ENCODE measurements around the gene RNF212B. TPM values are rescaled to one million over a fixed set of nuclear protein-coding genes. Genes with fewer than 3 reads are reported as not detected.
"Not testable (repeated sequence)": the region's sequence is repeated elsewhere in the genome, so short reads cannot be mapped to it uniquely, and the experiment has no call there.

The RNF212B gene
- total RNA-seq, 1 experiment from 2014 or later = not detected

DNA sequence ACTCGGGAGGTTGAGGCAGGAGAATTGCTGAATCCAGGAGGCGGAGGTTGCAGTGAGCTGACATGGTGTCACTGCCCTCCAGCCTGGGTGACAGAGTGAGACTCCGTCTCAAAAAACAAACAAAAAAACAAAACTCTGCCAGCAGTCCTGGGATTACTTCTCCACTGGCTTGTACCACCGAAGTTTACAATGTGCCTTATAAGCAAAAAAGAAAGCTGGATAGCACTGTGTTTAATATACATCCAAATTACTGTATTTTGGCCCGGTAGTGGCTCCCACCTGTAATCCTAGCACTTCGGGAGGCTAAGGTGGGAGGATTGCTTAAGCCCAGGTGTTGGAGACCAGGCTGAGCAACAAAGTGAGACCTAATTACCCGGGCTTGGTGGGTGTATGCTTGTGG is 31.5 kb downstream of the RNF212B start:
- Mint-ChIP-seq H3K4me3 (ENCODE audit: unreplicated experiment) (no peak overlapping the region), H3K4me1 (ENCODE audit: low read depth, unreplicated experiment) (no peaks in the 10 kb centered on the region), H3K36me3 (ENCODE audit: insufficient read depth, unreplicated experiment) (no peaks in the 10 kb centered on the region), H3K9me3 (ENCODE audit: unreplicated experiment) (no peaks in the 10 kb centered on the region), H3K27ac (ENCODE audit: unreplicated experiment) (no peak overlapping the region), H3K27me3 (ENCODE audit: insufficient read depth, unreplicated experiment) (peaks cover 3% of the 10 kb centered on the region)
- ChIA-PET POLR2A (no interaction called here), CTCF (interaction anchor here (0.5 kb wide), 1 partner anchor 163 kb away, joined by 7 read pairs; no protein-coding TSS in a partner anchor)
- BruUV-seq (replicated peaks) = no TSS peak
- no peaks in the 10 kb centered on the region for H3K27me3 ChIP-seq (replicated peaks; ENCODE audit: control insufficient read depth, insufficient read depth, low read length)
- H3K4me1 ChIP-seq = no peaks in the 10 kb centered on the region
- H3K36me3 ChIP-seq (ENCODE audit: control insufficient read depth, insufficient read depth, low read length) = no peaks in the 10 kb centered on the region
- DNase-seq = no peak
- no peak overlapping the region for H3K4me3 ChIP-seq (ENCODE audit: low read depth, low read length)
- no peaks in the 10 kb centered on the region for H3K9me3 ChIP-seq
- intact Hi-C loops (cut with micrococcal nuclease; ENCODE audit: unreplicated experiment) = no loop called here
- TF ChIP-seq, protein P1, sequence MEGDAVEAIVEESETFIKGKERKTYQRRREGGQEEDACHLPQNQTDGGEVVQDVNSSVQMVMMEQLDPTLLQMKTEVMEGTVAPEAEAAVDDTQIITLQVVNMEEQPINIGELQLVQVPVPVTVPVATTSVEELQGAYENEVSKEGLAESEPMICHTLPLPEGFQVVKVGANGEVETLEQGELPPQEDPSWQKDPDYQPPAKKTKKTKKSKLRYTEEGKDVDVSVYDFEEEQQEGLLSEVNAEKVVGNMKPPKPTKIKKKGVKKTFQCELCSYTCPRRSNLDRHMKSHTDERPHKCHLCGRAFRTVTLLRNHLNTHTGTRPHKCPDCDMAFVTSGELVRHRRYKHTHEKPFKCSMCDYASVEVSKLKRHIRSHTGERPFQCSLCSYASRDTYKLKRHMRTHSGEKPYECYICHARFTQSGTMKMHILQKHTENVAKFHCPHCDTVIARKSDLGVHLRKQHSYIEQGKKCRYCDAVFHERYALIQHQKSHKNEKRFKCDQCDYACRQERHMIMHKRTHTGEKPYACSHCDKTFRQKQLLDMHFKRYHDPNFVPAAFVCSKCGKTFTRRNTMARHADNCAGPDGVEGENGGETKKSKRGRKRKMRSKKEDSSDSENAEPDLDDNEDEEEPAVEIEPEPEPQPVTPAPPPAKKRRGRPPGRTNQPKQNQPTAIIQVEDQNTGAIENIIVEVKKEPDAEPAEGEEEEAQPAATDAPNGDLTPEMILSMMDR (IDR thresholded peaks at IDR 0.05; ENCODE audit: insufficient read depth in 1 of 2, low read depth in 1 of 2, low read length in 1 of 2, severe bottlenecking in 1 of 2, unreplicated experiment in 1 of 2) = no peak

DNA sequence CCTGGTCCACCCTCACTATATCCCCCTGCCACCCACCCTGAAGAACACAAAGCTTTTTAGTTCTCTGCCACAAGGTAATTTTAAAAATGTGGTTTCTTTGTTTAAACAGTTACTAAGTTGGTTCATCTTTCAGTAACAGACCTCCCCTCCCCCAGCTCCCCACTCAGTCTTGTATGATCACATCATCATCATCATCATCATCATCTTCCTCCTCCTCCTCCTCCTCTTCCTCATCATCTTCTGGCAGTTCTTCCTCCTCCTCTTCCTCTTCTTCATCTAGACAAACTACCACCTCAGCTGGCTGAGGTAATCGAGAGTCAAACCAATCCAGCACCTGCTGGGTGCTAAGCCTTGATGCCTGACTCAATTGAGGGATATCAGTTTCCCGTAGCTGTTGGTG is 37.7 kb downstream of the RNF212B start:
- no peak for DNase-seq
- no peaks in the 10 kb centered on the region for H3K36me3 ChIP-seq (ENCODE audit: control insufficient read depth, insufficient read depth, low read length)
- TF ChIP-seq, protein P1 (IDR thresholded peaks at IDR 0.05; ENCODE audit: insufficient read depth in 1 of 2, low read depth in 1 of 2, low read length in 1 of 2, severe bottlenecking in 1 of 2, unreplicated experiment in 1 of 2) = no peak
- H3K27ac Mint-ChIP-seq (ENCODE audit: unreplicated experiment) = no peak overlapping the region
- CTCF ChIA-PET = no interaction called here
- intact Hi-C loops (cut with micrococcal nuclease; ENCODE audit: unreplicated experiment) = no loop called here
- H3K4me3 ChIP-seq (ENCODE audit: low read depth, low read length) = no peak overlapping the region
- no peaks in the 10 kb centered on the region for H3K27me3 Mint-ChIP-seq (ENCODE audit: insufficient read depth, unreplicated experiment)
- H3K9me3 Mint-ChIP-seq (ENCODE audit: unreplicated experiment) = no peaks in the 10 kb centered on the region
- no peaks in the 10 kb centered on the region for H3K4me1 ChIP-seq
- no peaks in the 10 kb centered on the region for H3K27me3 ChIP-seq (replicated peaks; ENCODE audit: control insufficient read depth, insufficient read depth, low read length)
- H3K36me3 Mint-ChIP-seq (ENCODE audit: insufficient read depth, unreplicated experiment) = no peaks in the 10 kb centered on the region
- H3K4me1 Mint-ChIP-seq (ENCODE audit: low read depth, unreplicated experiment) = no peaks in the 10 kb centered on the region
- no peaks in the 10 kb centered on the region for H3K9me3 ChIP-seq
- H3K4me3 Mint-ChIP-seq (ENCODE audit: unreplicated experiment) = no peak overlapping the region
- BruUV-seq (replicated peaks) = no TSS peak
- POLR2A ChIA-PET = no interaction called here

DNA sequence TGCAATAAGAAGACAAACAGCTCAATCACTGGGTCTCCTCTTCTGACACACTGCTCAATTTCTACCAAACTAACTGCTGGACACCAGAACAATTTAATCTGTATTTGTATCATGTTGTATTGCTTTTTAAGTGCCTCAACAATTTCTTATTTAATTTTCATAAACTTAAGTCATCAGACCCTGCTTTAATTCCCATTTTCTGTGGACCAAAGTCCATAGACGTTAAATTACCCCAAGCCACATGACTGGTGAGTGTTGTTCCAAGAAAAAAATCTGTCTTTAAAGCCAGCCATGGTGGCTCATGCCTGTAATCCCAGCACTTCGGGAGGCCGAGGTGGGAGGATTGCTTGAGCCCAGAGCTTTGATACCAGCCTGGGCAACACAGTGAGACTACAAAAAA is 39.5 kb downstream of the RNF212B start:
- TF ChIP-seq, protein P1 (IDR thresholded peaks at IDR 0.05; ENCODE audit: insufficient read depth in 1 of 2, low read depth in 1 of 2, low read length in 1 of 2, severe bottlenecking in 1 of 2, unreplicated experiment in 1 of 2) = no peak
- H3K4me1 Mint-ChIP-seq (ENCODE audit: low read depth, unreplicated experiment) = no peaks in the 10 kb centered on the region
- CTCF ChIA-PET = interaction anchor here (0.6 to 0.7 kb wide), 2 partner anchors 18 to 92 kb away, joined by 3 to 5 read pairs; no protein-coding TSS in a partner anchor
- no peak overlapping the region for H3K4me3 Mint-ChIP-seq (ENCODE audit: unreplicated experiment)
- Histone ChIP-seq H3K36me3 (ENCODE audit: control insufficient read depth, insufficient read depth, low read length) (no peaks in the 10 kb centered on the region), H3K9me3 (no peaks in the 10 kb centered on the region), H3K27me3 (replicated peaks; ENCODE audit: control insufficient read depth, insufficient read depth, low read length) (no peaks in the 10 kb centered on the region), H3K4me3 (ENCODE audit: low read depth, low read length) (no peak overlapping the region), H3K4me1 (no peaks in the 10 kb centered on the region)
- no peaks in the 10 kb centered on the region for H3K27me3 Mint-ChIP-seq (ENCODE audit: insufficient read depth, unreplicated experiment)
- DNase-seq = no peak
- intact Hi-C loops (cut with micrococcal nuclease; ENCODE audit: unreplicated experiment) = no loop called here
- BruUV-seq (replicated peaks) = no TSS peak
- no peaks in the 10 kb centered on the region for H3K36me3 Mint-ChIP-seq (ENCODE audit: insufficient read depth, unreplicated experiment)
- H3K9me3 Mint-ChIP-seq (ENCODE audit: unreplicated experiment) = no peaks in the 10 kb centered on the region
- POLR2A ChIA-PET = interaction anchor here (0.6 kb wide), 1 partner anchor 30 kb away, joined by 10 read pairs; the partner anchor contains the start of gene BCL2L2
- no peak overlapping the region for H3K27ac Mint-ChIP-seq (ENCODE audit: unreplicated experiment)

DNA sequence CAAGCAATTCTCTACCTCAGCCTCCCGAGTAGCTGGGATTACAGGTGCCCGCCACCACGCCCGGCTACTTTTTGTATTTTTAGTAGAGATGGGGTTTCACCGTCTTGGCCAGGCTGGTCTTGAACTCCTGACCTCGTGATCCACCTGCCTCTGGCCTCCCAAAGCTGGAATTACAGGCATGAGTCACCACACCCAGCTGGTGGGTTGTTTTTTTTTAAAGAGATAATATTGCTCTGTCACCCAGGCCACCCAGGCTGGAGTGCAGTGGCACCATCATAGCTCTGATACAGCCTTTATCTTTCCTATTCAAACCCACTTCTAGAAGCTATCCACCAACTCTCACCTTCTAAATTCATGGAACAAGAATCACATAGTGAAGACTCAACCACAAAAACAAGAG is 40.2 kb downstream of the RNF212B start:
- CTCF ChIA-PET; H3K27ac Mint-ChIP-seq (ENCODE audit: unreplicated experiment); H3K9me3 Mint-ChIP-seq (ENCODE audit: unreplicated experiment); H3K4me1 ChIP-seq; DNase-seq; POLR2A ChIA-PET; H3K4me3 ChIP-seq (ENCODE audit: low read depth, low read length); BruUV-seq (replicated peaks); intact Hi-C loops (cut with micrococcal nuclease; ENCODE audit: unreplicated experiment); H3K36me3 ChIP-seq (ENCODE audit: control insufficient read depth, insufficient read depth, low read length); H3K27me3 ChIP-seq (replicated peaks; ENCODE audit: control insufficient read depth, insufficient read depth, low read length); H3K27me3 Mint-ChIP-seq (ENCODE audit: insufficient read depth, unreplicated experiment); H3K4me1 Mint-ChIP-seq (ENCODE audit: low read depth, unreplicated experiment); H3K4me3 Mint-ChIP-seq (ENCODE audit: unreplicated experiment); H3K36me3 Mint-ChIP-seq (ENCODE audit: insufficient read depth, unreplicated experiment); H3K9me3 ChIP-seq: not testable (repeated sequence)

All from Caco-2 (cell line).